ENCODE data around the gene FHOD3. TPM values are rescaled to one million over a fixed set of nuclear protein-coding genes. Genes with fewer than 3 reads are reported as not detected.
"Not testable (repeated sequence)": the region's sequence is repeated elsewhere in the genome, so short reads cannot be mapped to it uniquely, and the experiment has no call there.

FHOD3 gene
- total RNA-seq, 8 experiments from 2014 or later = 1.2 to 36.1 (median 21.8) TPM

DNA sequence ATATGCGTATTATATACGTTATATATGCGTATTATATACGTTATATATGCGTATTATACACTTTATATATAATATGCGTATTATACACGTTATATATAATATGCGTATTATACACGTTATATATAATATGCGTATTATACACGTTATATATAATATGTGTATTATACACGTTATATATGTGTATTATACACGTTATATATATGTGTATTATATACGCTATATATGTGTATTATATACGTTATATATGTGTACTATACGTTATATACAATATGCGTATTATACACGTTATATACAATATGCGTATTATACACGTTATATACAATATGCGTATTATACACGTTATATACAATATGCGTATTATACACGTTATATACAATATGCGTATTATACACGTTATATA, 465.5 kb downstream of the FHOD3 start:
- H3K4me3 ChIP-seq; H3K4me1 ChIP-seq (replicated peaks in 1 of 2); H3K27ac ChIP-seq; ATAC-seq (replicated peaks in 6 of 8): not testable (repeated sequence)
- in situ Hi-C loops (cut with MboI; ENCODE audit: low pct_unique_long_range_greater_than_20kb in 2 of 9, low sequenced_read_pairs in 9 of 9, unreplicated experiment in 9 of 9) = loop anchor here in 1 of 9 experiments (25.0 kb wide), 1 partner anchor 476 kb away; the partner anchor contains the start of gene FHOD3
- WGBS, 10 experiments = 79 to 100% (median 96%) methylated on average over 4 to 21 of the region's 26 CpGs; no CpG with 5 or more reads in 1 of the 10 experiments

DNA sequence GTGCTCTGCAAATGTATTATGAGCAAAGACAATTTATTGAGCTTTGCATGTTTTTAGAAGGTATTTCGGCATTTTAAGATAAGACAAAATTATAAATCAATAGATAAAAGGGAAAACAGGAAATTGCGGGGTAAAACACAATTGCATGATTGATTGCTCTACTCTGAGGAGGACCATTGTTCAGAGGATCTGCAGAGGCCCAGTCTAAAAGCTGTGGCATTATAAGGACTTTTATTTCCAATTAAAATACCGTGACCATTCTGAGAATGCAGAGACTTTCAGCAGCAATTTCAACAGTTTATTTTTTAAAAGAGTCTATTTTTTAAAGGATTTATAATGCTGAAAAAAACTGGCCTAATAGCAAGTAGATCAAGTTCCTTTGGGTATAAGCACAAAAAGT, 469.3 kb downstream of the FHOD3 start:
- Histone ChIP-seq H3K4me1 (replicated peaks in 1 of 2) (peaks cover 6 to 18% of the 10 kb centered on the region in 2 donors), H3K27ac (no peak overlapping the region), H3K4me3 (no peak overlapping the region)
- WGBS, 10 experiments = 15 to 80% (median 39%) methylated on average over 1 to 3 of the region's 3 CpGs
- in situ Hi-C loops (cut with MboI; ENCODE audit: low pct_unique_long_range_greater_than_20kb in 2 of 9, low sequenced_read_pairs in 9 of 9, unreplicated experiment in 9 of 9) = loop anchor here in 1 of 9 experiments (25.0 kb wide), 1 partner anchor 480 kb away; the partner anchor contains the start of gene FHOD3
- peak in 1 of 8 experiments; percentile 36 for ATAC-seq (replicated peaks in 6 of 8)

DNA sequence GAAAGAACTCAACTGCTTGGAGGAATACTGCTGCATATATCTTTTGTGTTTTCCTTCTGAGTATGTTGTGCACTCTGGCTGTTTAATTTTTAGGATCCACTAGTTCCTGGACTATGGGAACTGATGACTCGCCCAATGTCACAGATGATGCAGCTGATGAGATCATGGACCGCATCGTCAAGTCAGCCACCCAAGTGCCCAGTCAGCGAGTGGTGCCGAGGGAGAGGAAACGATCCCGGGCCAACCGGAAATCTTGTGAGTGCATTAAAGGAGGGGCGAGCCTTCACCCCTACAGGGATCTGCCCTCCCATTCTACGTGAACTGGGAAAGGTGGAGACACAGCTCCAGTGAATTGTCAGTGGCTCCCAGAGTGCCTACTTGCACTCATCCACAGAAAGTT, 471.7 kb downstream of the FHOD3 start:
- Histone ChIP-seq H3K27ac (no peak overlapping the region), H3K4me1 (replicated peaks in 1 of 2) (peaks cover 15 to 28% of the 10 kb centered on the region in 2 donors), H3K4me3 (no peak overlapping the region)
- peak in 1 of 8 experiments; percentile 4 for ATAC-seq (replicated peaks in 6 of 8)
- in situ Hi-C loops (cut with MboI; ENCODE audit: low pct_unique_long_range_greater_than_20kb in 2 of 9, low sequenced_read_pairs in 9 of 9, unreplicated experiment in 9 of 9) = loop anchor here in 1 of 9 experiments (25.0 kb wide), 1 partner anchor 482 kb away; the partner anchor contains the start of gene FHOD3
- WGBS, 10 experiments = 90 to 100% (median 95%) methylated on average over 3 to 6 of the region's 10 CpGs; no CpG with 5 or more reads in 5 of the 10 experiments

DNA sequence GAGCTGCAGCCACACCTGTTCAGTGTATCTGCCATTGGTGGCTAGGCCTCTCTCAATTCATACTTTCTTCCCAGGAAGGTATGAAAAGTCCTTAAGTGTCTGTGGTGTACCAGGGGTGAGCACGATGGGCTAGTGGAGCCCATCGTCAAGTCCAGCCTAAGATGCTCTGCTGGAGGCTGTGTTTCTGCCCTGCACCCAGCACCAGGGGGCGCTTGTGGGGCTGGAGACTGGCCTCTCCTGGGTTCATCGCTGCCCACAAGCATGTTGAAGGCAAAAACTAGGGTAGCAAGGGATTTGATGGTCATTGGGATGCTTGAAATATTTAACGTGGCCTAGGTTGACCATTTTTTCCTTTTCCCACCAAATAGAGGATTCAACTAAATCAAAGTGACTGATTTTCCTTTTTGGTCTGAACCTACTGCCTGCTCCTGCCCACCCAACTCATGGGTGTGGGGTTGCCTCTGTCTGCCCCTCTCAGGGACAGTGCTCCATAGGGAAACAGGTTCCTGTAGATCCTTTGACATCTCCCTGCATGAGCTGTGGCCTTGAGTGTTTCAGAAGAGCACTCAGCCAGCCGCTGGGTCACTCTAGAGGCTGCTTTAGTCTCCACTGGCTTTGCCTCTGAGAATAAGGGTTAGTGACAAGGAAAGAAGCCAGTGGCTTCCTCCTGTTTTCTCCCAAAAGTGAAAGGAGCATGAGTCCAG, 472.2 kb downstream of the FHOD3 start:
- ATAC-seq (replicated peaks in 6 of 8) = peak in 2 of 8 experiments; percentile 24 to 49
- Histone ChIP-seq H3K4me3 (no peak overlapping the region), H3K4me1 (replicated peaks in 1 of 2) (peaks cover 15 to 28% of the 10 kb centered on the region in 2 donors), H3K27ac (no peak overlapping the region)
- in situ Hi-C loops (cut with MboI; ENCODE audit: low pct_unique_long_range_greater_than_20kb in 2 of 9, low sequenced_read_pairs in 9 of 9, unreplicated experiment in 9 of 9) = loop anchor here in 1 of 9 experiments (25.0 kb wide), 1 partner anchor 482 kb away; the partner anchor contains the start of gene FHOD3
- WGBS, 10 experiments = 70 to 100% (median 94%) methylated on average over 1 to 5 of the region's 6 CpGs; no CpG with 5 or more reads in 4 of the 10 experiments

DNA sequence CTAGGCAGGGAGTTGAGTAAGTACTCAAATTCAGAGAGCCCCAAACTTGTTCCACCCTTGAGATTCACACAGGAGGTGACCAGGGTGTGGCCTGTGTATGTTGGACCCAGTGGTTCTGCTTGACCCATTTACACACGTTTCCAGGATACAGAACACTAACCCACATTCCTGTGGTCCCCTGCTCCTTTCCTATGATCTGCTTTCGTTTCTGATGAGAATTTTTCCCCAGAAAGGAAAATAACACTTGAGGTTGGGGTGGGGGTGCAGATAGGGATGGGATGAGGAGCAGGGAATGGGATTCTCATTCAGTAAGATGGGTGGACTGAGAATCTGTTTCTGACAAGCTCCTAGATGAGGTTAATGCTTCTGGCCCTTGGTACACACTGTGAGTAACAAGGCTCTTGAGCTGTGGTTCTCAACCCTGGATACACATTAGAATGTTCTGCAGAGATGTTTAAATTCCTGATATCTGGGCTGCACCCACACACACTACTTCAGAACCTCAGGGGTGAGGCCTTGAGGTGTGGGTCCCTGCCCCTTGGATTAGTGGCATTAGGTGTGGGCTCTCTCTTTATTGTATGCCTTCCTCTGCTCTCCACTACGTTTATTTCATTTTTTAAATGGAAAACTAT, 472.9 kb downstream of the FHOD3 start:
- Histone ChIP-seq H3K27ac (no peak overlapping the region), H3K4me3 (no peak overlapping the region), H3K4me1 (replicated peaks in 1 of 2) (peaks cover 15 to 28% of the 10 kb centered on the region in 2 donors)
- ATAC-seq (replicated peaks in 6 of 8) = peak in 2 of 8 experiments; percentile 26 to 31
- in situ Hi-C loops (cut with MboI; ENCODE audit: low pct_unique_long_range_greater_than_20kb in 2 of 9, low sequenced_read_pairs in 9 of 9, unreplicated experiment in 9 of 9) = loop anchor here in 1 of 9 experiments (25.0 kb wide), 1 partner anchor 483 kb away; the partner anchor contains the start of gene FHOD3
- WGBS, 10 experiments = 77 to 100% (median 92%) methylated on average over 1 to 2 of the region's 3 CpGs; no CpG with 5 or more reads in 4 of the 10 experiments

DNA sequence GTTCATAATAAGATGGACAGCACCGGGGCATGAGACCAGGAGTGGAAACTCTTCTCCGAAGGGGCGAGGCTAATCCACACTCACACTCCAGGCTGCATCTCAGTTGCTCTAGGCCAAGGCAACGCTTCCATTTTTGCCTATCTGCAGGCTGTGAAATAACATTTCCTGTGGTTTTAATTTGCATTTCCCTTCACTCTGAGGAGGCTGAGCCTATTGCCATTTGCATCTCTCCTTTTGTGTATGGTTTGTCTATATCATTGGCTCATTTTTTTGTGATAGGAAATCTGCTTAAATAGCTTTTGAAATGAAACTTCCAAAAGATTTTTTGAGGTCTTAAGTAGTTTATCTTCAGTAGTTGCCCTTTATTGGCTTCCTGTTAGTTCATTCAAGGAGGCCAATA, 473.7 kb downstream of the FHOD3 start:
- H3K4me1 ChIP-seq (replicated peaks in 1 of 2) = peaks cover 15 to 28% of the 10 kb centered on the region in 2 donors
- no peak overlapping the region for H3K27ac ChIP-seq
- WGBS, 10 experiments = 33 to 81% (median 71%) methylated on average over 2 to 4 of the region's 4 CpGs; no CpG with 5 or more reads in 5 of the 10 experiments
- ATAC-seq (replicated peaks in 6 of 8) = peak in 3 of 8 experiments; percentile 59 to 93 (median 90)
- in situ Hi-C loops (cut with MboI; ENCODE audit: low pct_unique_long_range_greater_than_20kb in 2 of 9, low sequenced_read_pairs in 9 of 9, unreplicated experiment in 9 of 9) = loop anchor here in 1 of 9 experiments (25.0 kb wide), 1 partner anchor 484 kb away; the partner anchor contains the start of gene FHOD3
- H3K4me3 ChIP-seq = no peak overlapping the region

DNA sequence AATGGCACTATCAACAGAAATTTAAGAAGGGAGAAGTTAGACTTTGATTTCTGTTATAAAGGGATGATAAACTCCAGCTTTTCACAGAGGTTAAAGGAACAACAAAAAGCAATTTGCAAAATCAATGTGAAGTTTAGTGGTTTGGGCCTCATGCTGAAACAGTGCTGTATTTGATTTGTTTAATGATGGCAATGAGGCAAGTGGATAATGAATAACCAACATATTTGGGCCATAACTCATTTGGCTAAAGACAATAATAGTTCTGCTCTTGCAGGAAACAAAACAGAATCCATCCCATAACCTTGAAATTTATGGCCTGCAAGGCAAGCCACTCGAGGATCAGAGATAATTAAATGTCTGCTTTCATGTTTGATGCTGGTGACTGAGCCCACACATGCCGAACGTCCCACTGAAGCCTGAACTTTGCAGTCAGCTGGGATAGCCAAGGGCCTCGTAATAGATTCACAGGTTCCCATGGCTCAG, 474.8 kb downstream of the FHOD3 start:
- H3K4me1 ChIP-seq (replicated peaks in 1 of 2) = peaks cover 15 to 21% of the 10 kb centered on the region in 2 donors
- in situ Hi-C loops (cut with MboI; ENCODE audit: low pct_unique_long_range_greater_than_20kb in 2 of 9, low sequenced_read_pairs in 9 of 9, unreplicated experiment in 9 of 9) = loop anchor here in 1 of 9 experiments (25.0 kb wide), 1 partner anchor 485 kb away; the partner anchor contains the start of gene FHOD3
- H3K27ac ChIP-seq = no peak overlapping the region
- WGBS, 10 experiments = 20 to 67% (median 48%) methylated on average over 1 to 4 of the region's 4 CpGs; no CpG with 5 or more reads in 4 of the 10 experiments
- ATAC-seq (replicated peaks in 6 of 8) = peak in 5 of 8 experiments; percentile 85 to 94 (median 90)
- H3K4me3 ChIP-seq = no peak overlapping the region

DNA sequence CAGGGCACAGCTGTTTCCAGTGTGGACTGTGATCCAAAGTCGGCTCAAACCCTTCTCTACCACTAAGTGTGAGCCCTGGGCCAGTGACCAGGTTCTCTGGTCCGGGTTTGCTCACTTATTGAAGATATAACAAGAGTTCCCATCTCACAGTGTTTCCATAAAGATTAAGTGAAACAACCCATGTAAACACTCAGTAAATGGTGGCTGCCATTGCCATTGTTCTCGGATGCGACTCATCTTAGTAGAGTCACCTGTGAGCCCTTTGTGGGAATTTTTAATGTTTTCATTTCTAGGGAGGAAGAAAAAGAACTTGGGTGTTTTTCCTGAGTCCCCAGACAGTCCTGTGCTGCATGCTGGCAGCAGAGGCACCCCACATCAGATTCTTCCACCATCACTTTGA, 477.9 kb downstream of the FHOD3 start:
- H3K27ac ChIP-seq = no peak overlapping the region
- peaks cover 15 to 21% of the 10 kb centered on the region in 2 donors for H3K4me1 ChIP-seq (replicated peaks in 1 of 2)
- no peak overlapping the region for H3K4me3 ChIP-seq
- in situ Hi-C loops (cut with MboI; ENCODE audit: low pct_unique_long_range_greater_than_20kb in 2 of 9, low sequenced_read_pairs in 9 of 9, unreplicated experiment in 9 of 9) = no loop called here
- no peak for ATAC-seq (replicated peaks in 6 of 8)
- WGBS, 10 experiments = 75 to 100% (median 93%) methylated on average over 2 to 4 of the region's 4 CpGs; no CpG with 5 or more reads in 4 of the 10 experiments

DNA sequence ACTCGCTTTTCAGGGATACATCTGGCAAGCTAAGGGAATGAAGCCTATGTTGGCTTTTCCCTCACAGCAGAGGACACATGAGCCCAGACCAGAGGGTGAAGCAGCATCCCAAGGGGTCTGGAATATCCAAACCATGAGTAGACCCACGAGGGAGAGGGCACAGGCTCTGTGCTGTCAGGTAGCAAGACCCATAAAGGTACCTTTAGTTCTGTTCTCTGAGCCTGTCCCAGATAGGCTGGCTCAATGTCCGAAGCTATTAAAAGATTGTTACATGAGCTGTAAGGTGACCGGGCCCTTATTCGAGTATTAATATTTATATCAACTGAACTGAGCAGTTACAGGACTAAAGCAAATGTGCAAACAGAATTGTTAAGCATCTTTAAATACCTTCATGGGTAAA, 479.1 kb downstream of the FHOD3 start:
- 70 to 100% (median 90%) methylated on average over 1 to 5 of the region's 5 CpGs for WGBS, 10 experiments

DNA sequence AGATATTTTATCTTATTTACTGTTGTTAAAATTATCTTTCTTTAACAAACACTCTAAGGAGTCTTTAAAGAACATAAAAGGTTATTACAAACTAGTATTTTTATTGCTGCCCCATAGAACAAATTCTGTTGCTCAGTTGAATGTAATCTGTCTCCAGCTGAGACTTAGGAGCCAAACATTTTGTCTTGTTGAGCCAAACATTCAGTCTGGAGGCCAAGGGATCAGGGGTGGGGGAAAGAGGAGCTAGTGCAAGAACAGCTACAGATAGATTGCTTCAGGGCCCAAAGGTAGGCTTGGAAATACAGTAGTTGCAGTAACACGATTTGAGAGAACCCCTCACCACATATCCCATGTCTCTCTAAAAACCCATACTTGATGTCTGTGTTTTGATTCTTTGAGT, 480.1 kb downstream of the FHOD3 start:
- Histone ChIP-seq H3K4me3 (no peak overlapping the region), H3K4me1 (replicated peaks in 1 of 2) (peaks cover 4 to 5% of the 10 kb centered on the region in 2 donors), H3K27ac (no peak overlapping the region)
- WGBS, 10 experiments = 75 to 100% (median 87%) methylated on average over 1 of the region's 1 CpG; no CpG with 5 or more reads in 2 of the 10 experiments
- in situ Hi-C loops (cut with MboI; ENCODE audit: low pct_unique_long_range_greater_than_20kb in 2 of 9, low sequenced_read_pairs in 9 of 9, unreplicated experiment in 9 of 9) = no loop called here
- ATAC-seq (replicated peaks in 6 of 8) = no peak

More for the DNA sequence above, 479.1 kb downstream of the FHOD3 start:
- in situ Hi-C loops (cut with MboI; ENCODE audit: low pct_unique_long_range_greater_than_20kb in 2 of 9, low sequenced_read_pairs in 9 of 9, unreplicated experiment in 9 of 9) = no loop called here
- H3K27ac ChIP-seq = no peak overlapping the region
- no peak for ATAC-seq (replicated peaks in 6 of 8)
- no peak overlapping the region for H3K4me3 ChIP-seq
- peaks cover 11 to 12% of the 10 kb centered on the region in 2 donors for H3K4me1 ChIP-seq (replicated peaks in 1 of 2)

DNA sequence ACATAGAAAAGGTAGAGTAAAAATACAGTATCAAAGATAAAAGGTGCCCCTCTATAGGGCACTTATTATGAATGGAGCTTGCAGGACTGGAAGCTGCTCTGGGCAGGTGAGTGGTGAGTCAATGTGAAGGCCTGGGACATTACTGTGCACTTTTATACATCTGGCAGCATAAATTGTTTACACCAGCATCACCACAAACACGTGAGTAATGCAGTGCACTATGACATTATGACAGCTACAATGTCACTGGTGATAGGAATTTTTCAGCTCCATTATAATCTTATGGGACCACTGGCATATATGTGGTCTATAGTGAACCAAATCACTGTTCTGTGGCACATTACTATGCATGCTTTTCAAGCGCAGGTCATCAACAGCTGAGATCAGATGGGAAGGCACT, 483.2 kb downstream of the FHOD3 start:
- H3K4me3 ChIP-seq = no peak overlapping the region
- no peaks in the 10 kb centered on the region for H3K4me1 ChIP-seq (replicated peaks in 1 of 2)
- 82 to 100% (median 86%) methylated on average over 1 to 2 of the region's 2 CpGs; no CpG with 5 or more reads in 5 of the 10 experiments for WGBS, 10 experiments
- in situ Hi-C loops (cut with MboI; ENCODE audit: low pct_unique_long_range_greater_than_20kb in 2 of 9, low sequenced_read_pairs in 9 of 9, unreplicated experiment in 9 of 9) = no loop called here
- H3K27ac ChIP-seq = no peak overlapping the region
- no peak for ATAC-seq (replicated peaks in 6 of 8)

DNA sequence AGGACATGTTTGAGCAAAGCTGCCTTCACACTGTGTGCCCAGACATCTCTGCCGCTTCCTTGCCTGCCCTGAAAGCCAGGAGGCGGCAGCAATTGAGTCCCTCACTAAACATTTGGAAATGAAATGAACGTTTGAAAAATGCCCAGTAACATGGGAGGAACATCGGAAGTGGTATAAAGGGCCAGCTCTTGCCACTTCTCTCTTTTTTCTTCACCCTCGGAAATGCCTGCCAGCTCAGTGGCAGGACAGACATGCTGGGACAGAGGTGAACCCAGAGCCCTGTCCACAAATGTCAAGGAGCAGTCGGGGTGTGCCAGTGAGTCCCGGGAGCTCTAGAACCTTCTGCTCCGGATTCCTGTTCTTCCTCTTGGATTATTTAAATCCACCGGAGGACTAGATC, 485.2 kb downstream of the FHOD3 start:
- no peak for ATAC-seq (replicated peaks in 6 of 8)
- 0 to 100% (median 97%) methylated on average over 1 to 7 of the region's 9 CpGs; no CpG with 5 or more reads in 2 of the 10 experiments for WGBS, 10 experiments
- no peak overlapping the region for H3K27ac ChIP-seq
- no peak overlapping the region for H3K4me3 ChIP-seq
- in situ Hi-C loops (cut with MboI; ENCODE audit: low pct_unique_long_range_greater_than_20kb in 2 of 9, low sequenced_read_pairs in 9 of 9, unreplicated experiment in 9 of 9) = no loop called here
- no peaks in the 10 kb centered on the region for H3K4me1 ChIP-seq (replicated peaks in 1 of 2)
